Limb (tissue), 2 donors: ENCODE results near the gene SERINC1.

ENCODE experiments used
- DNase-seq, 2 donors: peaks; one replicate each; pipeline ENCODE4 v3.0.0-alpha.2; 2016; ENCODE audit errors: extremely low spot score in 2 of 2

Gene SERINC1

GRCh38 chr6:122432816-122433215, 38.8 kb downstream of the SERINC1 start:
- DNase-seq: no peak

DNA sequence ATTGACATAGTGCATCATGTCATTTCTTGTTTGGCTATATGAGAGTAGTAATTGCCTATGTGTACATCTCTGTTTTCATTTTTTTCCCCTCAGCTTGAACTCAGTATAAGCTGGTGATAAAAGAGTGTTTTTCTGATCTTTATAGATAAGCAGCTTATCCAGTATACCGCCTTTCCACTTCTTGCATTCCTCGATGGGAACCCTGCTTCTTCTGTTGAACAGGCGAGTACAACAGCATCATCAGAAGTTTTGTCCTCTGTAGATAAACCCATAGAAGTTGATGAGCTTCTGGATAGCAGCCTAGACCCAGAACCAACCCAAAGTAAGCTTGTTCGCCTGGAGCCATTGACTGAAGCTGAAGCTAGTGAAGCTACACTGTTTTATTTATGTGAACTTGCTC, 39.8 kb downstream of the SERINC1 start:
- DNase-seq: no peak

DNA sequence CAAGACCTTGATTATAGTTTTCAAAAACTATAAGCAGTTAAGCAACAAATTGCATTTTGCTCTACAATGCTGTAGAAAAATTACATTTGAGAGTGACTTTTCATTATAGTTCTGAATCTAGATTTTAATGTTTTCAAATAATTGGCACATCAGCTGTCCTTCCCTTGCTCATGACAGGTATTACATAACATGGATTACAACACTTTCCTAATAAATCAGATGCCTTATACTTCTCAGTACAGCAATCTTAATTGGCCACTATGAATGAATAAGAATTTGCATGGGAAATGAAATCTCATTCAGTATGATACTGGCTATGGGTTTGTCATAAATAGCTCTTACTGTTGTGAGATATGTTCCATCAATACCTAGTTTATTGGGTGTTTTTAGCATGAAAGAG, 42.3 kb downstream of the SERINC1 start:
- no peak for DNase-seq

GRCh38 chr6:122428781-122429180, 42.8 kb downstream of the SERINC1 start:
- DNase-seq: no peak

GRCh38 chr6:122426597-122426996, 45.0 kb downstream of the SERINC1 start:
- no peak for DNase-seq

- no peak for DNase-seq
Measured at GRCh38 chr6:122423734-122424133, 47.9 kb downstream of the SERINC1 start.

DNA sequence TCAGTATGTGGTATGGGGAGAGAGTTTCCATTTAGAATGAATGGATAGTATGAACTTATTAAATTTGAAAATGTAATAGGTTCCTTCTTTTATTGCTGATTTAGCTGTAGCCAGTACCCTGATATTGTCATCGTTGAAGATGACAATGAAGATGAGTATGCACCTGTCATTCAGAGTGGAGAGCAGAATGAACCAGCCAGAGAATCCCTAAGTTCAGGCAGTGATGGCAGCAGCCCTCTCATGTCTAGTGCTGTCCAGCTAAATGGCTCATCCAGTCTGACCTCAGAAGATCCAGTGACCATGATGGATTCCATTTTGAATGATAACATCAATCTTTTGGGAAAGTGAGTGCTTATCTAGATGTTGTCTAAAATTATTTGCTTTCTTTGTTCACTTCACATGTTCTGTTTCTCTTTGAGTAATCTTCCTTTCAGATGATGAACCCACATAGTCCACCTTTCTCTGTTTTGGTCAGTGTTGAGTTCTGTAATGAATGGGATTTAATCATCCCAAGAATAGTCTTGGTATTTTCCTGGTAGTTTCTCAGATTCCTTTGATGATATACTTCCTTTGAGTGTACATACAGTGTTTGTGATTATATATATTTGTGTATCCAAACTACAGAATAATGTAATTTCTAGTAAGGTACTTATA, 48.9 kb downstream of the SERINC1 start:
- DNase-seq: no peak

DNA sequence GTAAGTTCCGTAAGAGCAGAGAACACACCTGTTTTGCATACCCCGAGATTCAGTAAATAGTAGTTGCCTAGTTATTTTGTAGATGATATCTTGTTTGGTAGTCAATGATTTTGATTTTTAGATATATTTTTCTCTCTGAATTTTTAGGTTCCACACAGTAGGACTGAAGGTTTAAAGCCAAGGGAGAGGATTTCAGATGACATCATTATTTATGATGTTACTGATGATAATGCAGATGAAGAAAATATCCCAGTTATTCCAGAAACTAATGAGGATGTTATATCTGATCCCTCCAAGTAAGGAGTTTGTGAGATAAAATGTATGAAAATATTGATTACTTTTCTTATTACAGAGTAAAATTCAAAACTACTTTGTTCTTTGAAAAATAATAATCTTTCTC, 49.6 kb downstream of the SERINC1 start:
- no peak for DNase-seq

GRCh38 chr6:122416825-122417224, 54.8 kb downstream of the SERINC1 start:
- no peak for DNase-seq

DNA sequence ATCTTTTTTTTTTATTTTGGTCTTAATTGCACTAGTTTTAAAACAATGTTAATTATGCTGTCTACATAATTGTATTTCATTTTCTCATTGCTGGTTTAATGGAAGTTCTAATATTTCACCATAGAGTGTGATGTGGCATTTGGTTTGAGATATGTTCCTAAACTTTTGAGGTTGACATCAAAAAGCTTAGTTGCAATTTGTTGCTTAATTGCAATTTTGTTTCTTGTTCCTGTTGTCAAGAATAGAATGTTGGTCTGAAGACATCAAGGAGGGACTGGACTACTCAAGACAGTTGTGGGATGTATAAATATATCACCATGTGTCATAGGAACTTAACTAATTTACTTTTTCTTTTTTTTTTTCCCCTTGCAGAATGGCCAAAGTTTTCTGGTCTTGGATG, 59.6 kb downstream of the SERINC1 start:
- DNase-seq: no peak

DNA sequence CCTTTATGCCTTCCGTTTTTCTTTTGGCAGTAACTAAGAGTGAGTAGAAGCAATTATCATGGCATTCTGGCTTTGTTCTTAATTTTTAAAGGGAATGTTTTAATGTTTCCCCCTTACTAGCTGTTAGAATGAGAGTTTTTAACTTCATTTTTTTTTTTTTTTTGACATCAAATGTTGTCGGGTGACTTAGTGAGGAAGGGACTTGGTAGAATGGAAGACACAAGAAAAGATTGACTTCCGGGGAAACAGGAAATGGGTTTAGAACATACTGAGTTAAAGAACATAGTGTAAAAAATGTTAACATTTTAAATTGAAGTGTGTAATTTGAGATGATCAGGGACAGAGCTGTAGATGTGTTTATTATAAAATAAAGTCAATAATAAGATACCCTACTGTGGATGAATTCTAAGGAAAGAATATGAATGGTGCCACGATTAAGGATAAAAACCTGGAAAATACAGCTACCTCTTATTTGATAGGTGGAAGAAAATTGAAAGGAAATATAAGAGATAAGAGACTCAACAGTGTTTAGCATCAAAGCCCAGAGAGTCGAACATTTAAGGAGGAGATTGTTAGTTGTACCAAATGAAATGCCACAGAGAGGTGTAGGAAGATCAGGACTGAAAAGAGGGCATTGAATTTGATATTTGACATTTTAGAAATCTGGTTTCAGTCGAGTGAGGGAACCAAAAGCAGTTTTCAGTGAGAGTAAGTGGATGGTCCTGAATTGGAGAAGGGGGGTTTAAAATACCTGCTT, 62.7 kb downstream of the SERINC1 start:
- no peak for DNase-seq

- DNase-seq: no peak
Measured at GRCh38 chr6:122408240-122408639, 63.4 kb downstream of the SERINC1 start.

DNA sequence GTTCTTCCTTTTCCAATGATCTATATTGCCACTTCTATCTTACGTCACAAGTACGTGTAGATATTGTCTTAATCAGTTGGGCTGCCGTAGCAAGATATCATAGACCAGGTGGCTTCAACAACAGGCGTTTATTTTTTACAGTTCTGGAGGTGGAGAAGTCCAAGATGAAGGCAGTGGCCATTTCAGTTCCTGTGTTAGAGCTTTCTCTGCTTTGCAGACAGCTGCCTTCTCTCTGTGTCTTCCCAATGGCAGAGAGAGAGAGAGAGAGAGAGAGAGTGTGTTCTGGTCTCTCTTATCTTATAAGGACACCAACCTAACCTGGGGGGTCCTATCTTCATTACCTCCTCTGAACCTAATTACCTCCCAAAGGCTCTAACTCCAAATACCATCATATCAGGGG, 63.9 kb downstream of the SERINC1 start:
- no peak for DNase-seq

GRCh38 chr6:122406187-122406586, 65.4 kb downstream of the SERINC1 start:
- no peak for DNase-seq

DNA sequence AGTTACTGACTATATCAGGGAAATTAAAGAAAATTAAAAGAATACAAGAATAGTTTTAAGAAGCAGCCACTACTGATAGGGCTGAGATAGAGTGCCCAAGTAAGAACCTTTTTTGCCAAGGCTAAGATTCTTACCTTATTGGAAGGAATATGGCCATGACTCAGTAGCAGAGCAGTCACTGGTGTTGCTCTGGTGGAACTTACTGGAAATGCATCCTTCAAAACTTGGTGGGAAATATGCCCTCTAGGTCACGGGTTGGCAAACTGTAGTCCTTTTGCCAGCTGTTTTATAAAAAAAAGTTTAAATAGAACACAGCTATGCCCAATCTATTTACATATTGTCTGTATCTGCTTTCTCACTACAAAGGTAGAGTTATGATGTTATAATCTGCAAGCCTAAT, 66.2 kb downstream of the SERINC1 start:
- DNase-seq: no peak

- no peak for DNase-seq
Measured at GRCh38 chr6:122404444-122404843, 67.2 kb downstream of the SERINC1 start.

DNA sequence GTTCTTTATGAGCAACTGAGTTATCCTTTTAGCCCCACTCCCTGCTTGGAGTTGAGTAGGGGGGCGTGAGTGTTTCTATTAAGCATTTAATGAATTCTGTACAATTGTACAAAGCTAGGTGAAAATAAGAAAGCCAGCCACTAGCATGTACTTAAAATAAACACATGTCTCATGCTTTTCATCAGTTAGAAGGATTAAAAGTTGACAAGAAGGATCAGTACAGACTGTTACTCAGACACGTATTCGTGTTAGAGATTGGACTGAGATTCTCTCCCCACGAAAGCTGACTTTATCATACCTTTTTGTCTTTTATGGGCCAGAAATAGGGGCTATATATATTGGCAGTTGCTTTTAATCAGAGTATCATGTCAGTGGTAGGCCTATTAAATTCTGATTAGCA, 70.5 kb downstream of the SERINC1 start:
- DNase-seq: no peak

DNA sequence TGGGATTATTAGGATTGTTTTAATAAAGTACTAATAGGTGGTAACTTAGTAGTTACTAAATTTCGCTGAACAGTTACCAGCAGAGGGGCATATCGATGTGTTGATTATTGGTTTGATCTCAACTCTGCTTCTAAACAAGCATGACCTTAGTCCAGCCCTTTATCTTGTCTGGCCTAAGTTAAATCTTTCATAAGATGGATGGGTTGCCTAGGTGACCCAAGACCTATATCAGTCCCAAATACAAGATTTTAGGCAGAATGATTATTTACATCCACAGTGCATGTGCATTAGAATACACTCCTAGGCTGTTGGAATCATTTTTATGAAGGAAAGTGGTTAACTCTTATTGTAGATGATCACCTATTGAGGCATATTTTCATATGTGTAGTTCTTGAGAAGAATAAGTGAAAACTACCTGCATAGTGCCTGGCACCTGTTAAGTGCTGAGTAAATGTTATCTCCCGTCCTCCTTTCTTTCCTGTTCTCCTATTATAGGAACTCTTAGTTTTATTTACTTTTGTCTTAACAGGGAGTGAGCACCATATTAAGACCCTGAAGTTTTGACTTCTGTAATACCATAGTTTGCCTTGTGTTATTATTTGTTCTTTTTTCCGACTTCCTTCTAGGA, 71.0 kb downstream of the SERINC1 start:
- DNase-seq: no peak

DNA sequence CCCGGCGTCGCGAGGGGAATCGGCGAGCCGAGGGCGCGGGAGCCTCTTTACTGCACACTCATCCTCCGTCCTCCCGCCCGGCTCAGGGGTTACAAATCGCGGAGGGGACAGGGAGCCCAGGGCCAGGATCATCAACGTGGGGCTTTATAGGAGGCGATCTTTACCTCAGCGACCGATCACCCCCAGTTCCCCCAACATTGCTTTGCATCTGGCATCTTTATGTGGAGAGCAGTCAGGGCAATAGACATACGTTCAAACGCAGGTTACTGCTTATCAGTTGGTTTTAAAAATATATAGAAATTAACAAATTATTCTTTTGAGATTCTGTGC, 71.5 kb downstream of the SERINC1 start:
- DNase-seq: no peak

DNA sequence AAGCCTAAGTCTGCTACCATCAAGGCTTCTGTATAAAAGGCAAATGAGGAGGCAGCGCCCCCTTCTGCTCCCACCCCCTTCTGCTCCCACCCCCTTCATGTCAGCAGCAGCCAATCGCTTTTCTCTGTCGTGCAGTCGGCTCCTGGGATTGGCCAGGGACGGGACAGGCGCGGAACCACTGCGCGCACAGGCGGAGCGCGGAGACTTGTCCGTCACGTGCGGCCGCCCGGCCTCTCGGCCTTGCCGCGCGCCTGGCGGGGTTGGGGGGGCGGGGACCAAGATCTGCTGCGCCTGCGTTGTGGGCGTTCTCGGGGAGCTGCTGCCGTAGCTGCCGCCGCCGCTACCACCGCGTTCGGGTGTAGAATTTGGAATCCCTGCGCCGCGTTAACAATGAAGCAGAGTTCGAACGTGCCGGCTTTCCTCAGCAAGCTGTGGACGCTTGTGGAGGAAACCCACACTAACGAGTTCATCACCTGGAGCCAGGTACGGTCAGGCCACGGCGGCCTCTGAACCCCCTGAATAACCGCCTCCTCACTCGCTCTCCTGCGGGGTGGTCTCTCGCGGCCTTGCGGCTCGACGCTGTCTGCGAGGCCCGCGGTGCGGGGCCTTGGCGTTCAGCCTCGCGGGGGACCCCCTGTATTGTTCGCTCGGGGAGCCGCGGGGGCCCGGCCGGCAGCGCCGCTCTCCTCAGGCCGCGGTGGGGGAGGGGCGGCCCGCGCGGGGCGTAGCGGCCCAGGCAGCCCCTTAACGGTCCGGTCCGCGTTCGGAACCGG, 72.1 kb downstream of the SERINC1 start, which contains the start of gene HSF2:
Gene HSF2, plus strand, starts transcription at position 305 of the 773 bp plus-strand sequence. Its CDS starts 86 bp downstream, at position 391.
- DNase-seq: peak; percentile 97 to 98

GRCh38 chr6:122399055-122399347, 72.6 kb downstream of the SERINC1 start:
- no peak for DNase-seq

DNA sequence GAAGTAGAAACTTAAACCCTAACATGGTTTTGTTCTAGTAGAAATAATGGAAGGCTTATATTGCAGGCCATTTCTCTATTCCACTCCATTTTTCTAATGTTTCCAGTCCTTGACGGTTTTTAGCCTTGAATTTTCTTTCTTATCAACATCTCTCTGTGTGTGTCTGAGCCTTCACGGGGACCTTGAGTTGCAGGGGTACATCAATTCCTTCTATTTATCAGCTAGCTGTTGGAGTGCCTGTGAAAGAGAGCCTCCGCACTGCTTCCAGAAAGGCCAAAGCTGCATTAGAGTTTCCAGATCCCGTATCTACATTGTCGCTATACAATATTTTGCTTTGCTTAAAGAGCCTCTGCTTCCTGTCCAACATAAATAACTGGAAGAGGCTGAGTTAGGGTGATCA, 77.6 kb downstream of the SERINC1 start:
- no peak for DNase-seq
